Endodermal cell (in vitro differentiated cells): Measurements from ENCODE around the gene ARFGAP1. TPM values are rescaled to one million over a fixed set of nuclear protein-coding genes. Genes with fewer than 3 reads are reported as not detected.
A peak's percentile ranks its signal among the peaks of the same experiment; 100 is the strongest.

Source experiments
- DNase-seq: peaks from one replicate; pipeline ENCODE4 v3.0.0-alpha.2; 2017
- H3K27ac ChIP-seq: 2 replicates; pipeline ENCODE4 v1.5.1; 2013; ENCODE audit warnings: mild to moderate bottlenecking, low read depth, low read length, moderate library complexity
- H3K27me3 ChIP-seq: 2 replicates; pipeline ENCODE4 v1.6.1; 2013; ENCODE audit warnings: mild to moderate bottlenecking, low read length, moderate library complexity; ENCODE audit not compliant: insufficient read depth, control insufficient read depth, poor library complexity, severe bottlenecking
- H3K36me3 ChIP-seq: 2 replicates; pipeline ENCODE4 v1.7.0; 2013; ENCODE audit warnings: mild to moderate bottlenecking, low read length, moderate library complexity; ENCODE audit not compliant: control insufficient read depth, insufficient read depth
- H3K4me1 ChIP-seq: one replicate; pipeline ENCODE4 v1.7.0; 2013; ENCODE audit warnings: low read length; ENCODE audit not compliant: control insufficient read depth, insufficient read depth
- H3K4me3 ChIP-seq: 2 replicates; pipeline ENCODE4 v1.5.1; 2013; ENCODE audit warnings: mild to moderate bottlenecking, low read length, moderate library complexity
- H3K9ac ChIP-seq: 2 replicates; pipeline ENCODE4 v1.6.1; 2013; ENCODE audit warnings: mild to moderate bottlenecking, low read length, moderate library complexity; ENCODE audit not compliant: poor library complexity, severe bottlenecking; ENCODE audit errors: extremely low read depth
- H3K9me3 ChIP-seq: 2 replicates; pipeline ENCODE4 v1.6.1; 2013; ENCODE audit warnings: mild to moderate bottlenecking, low read length, moderate library complexity; ENCODE audit not compliant: control insufficient read depth
- H3K27ac Mint-ChIP-seq: 2 replicates; pipeline ENCODE4 v1.8.0; 2020; ENCODE audit warnings: mixed read lengths
- H3K27me3 Mint-ChIP-seq: 2 replicates; pipeline ENCODE4 v1.8.0; 2021; ENCODE audit warnings: mild to moderate bottlenecking, mixed read lengths; ENCODE audit not compliant: insufficient read depth
- H3K36me3 Mint-ChIP-seq: 2 replicates; pipeline ENCODE4 v1.8.0; 2020; ENCODE audit warnings: low read depth, mixed read lengths
- H3K4me1 Mint-ChIP-seq: 2 replicates; pipeline ENCODE4 v1.8.0; 2020; ENCODE audit warnings: mixed read lengths
- H3K4me3 Mint-ChIP-seq: 2 replicates; pipeline ENCODE4 v1.8.0; 2020; ENCODE audit warnings: mild to moderate bottlenecking, moderate library complexity, mixed read lengths
- H3K9me3 Mint-ChIP-seq: 2 replicates; pipeline ENCODE4 v1.8.0; 2020; ENCODE audit warnings: mild to moderate bottlenecking, mixed read lengths
- CTCF ChIP-seq: fragments of 200-600 bp; sonication (generic); conservative IDR thresholded peaks from 2 replicates; pipeline ENCODE4 v1.5.0; 2021; ENCODE audit warnings: antibody characterized with exemption, mild to moderate bottlenecking
- WGBS, 2 experiments: methylation state at CpG; one replicate each; pipeline versions ENCODE4 v1.1.5 to v1.1.7; 2013; ENCODE audit warnings: missing lambda C conversion rate in 2 of 2, mixed read lengths in 1 of 2; ENCODE audit not compliant: insufficient coverage in 1 of 2, insufficient read length in 1 of 2; 5-methylcytosine and 5-hydroxymethylcytosine counted together
- total RNA-seq, 2 donors: library from RNA; stranded (reverse); fragmentation: NEBNext Ultra II Directional in 1 of 2; extraction: Animal tissue kit (Norgen Biotek cat#: 25700) in 1 of 2; gene quantifications; 2 replicates in 1 of 2; 3 replicates in 1 of 2; pipeline ENCODE4 v1.2.1, GENCODE V29; 2021

Gene ARFGAP1
- total RNA-seq, 2 donors from 2014 or later, result 159 to 208 TPM

- H3K9me3 Mint-ChIP-seq, result no peaks in the 10 kb centered on the region
These were observed 17.6 kb downstream of the ARFGAP1 start for GRCh38 chr20:63290136-63290676.

GRCh38 chr20:63290677-63291472 lies 18.3 kb downstream of the ARFGAP1 start:
- peak; percentile 94 for DNase-seq
- H3K4me1 ChIP-seq, result no peaks in the 10 kb centered on the region
- H3K36me3 ChIP-seq, result peaks cover 3% of the 10 kb centered on the region
- no peak overlapping the region for H3K27ac Mint-ChIP-seq
- no peaks in the 10 kb centered on the region for H3K9me3 ChIP-seq
- H3K27me3 ChIP-seq, result no peaks in the 10 kb centered on the region
- H3K27me3 Mint-ChIP-seq, result no peaks in the 10 kb centered on the region
- H3K4me3 Mint-ChIP-seq, result no peak overlapping the region
- H3K36me3 Mint-ChIP-seq, result peaks cover 13% of the 10 kb centered on the region
- H3K9ac ChIP-seq, result no peak overlapping the region
- H3K4me1 Mint-ChIP-seq, result no peaks in the 10 kb centered on the region
- H3K4me3 ChIP-seq, result no peak overlapping the region
- peak; percentile 83 for TF ChIP-seq CTCF
- peak overlapping the region; percentile 32 for H3K27ac ChIP-seq
- no peaks in the 10 kb centered on the region for H3K9me3 Mint-ChIP-seq
- WGBS, 2 experiments, result 57 to 62% methylated on average over 8 to 26 of the region's 26 CpGs

More at GRCh38 chr20:63290136-63290676, 17.6 kb downstream of the ARFGAP1 start:
- Histone ChIP-seq H3K4me3 (no peak overlapping the region), H3K27ac (peak overlapping the region; percentile 32), H3K4me1 (no peaks in the 10 kb centered on the region), H3K36me3 (peaks cover 3% of the 10 kb centered on the region), H3K9me3 (no peaks in the 10 kb centered on the region), H3K27me3 (no peaks in the 10 kb centered on the region), H3K9ac (no peak overlapping the region)
- no peak for TF ChIP-seq CTCF
- 92% methylated on average over 16 to 17 of the region's 17 CpGs for WGBS, 2 experiments
- Mint-ChIP-seq H3K27ac (no peak overlapping the region), H3K27me3 (no peaks in the 10 kb centered on the region), H3K4me3 (no peak overlapping the region), H3K36me3 (peaks cover 18% of the 10 kb centered on the region), H3K4me1 (no peaks in the 10 kb centered on the region)
- DNase-seq, result no peak

- Mint-ChIP-seq H3K27ac (no peak overlapping the region), H3K4me3 (no peak overlapping the region), H3K27me3 (no peaks in the 10 kb centered on the region), H3K9me3 (no peaks in the 10 kb centered on the region), H3K4me1 (no peaks in the 10 kb centered on the region), H3K36me3 (peaks cover 11% of the 10 kb centered on the region)
- Histone ChIP-seq H3K9ac (no peak overlapping the region), H3K9me3 (no peaks in the 10 kb centered on the region), H3K4me3 (no peak overlapping the region), H3K27me3 (no peaks in the 10 kb centered on the region), H3K36me3 (peaks cover 2% of the 10 kb centered on the region), H3K27ac (no peak overlapping the region), H3K4me1 (no peaks in the 10 kb centered on the region)
- 93 to 97% methylated on average over 5 to 10 of the region's 10 CpGs for WGBS, 2 experiments
- no peak for DNase-seq
- TF ChIP-seq CTCF, result no peak
These were observed 19.2 kb downstream of the ARFGAP1 start for GRCh38 chr20:63291811-63292210.
